BE2C (cell line): Measurements from ENCODE around the gene SFT2D3.
"Not testable (repeated sequence)": the region's sequence is repeated elsewhere in the genome, so short reads cannot be mapped to it uniquely, and the experiment has no call there.

Experiments
- DNase-seq: peaks from one replicate; pipeline ENCODE4 v3.0.0-alpha.2; 2020
- H3K27me3 ChIP-seq: fragments of 250-450 bp; sonication (Bioruptor Pico); 2 replicates; pipeline ENCODE4 v1.5.1; 2020; ENCODE audit warnings: mild to moderate bottlenecking
- H3K36me3 ChIP-seq: fragments of 250-450 bp; sonication (Bioruptor Pico); 2 replicates; pipeline ENCODE4 v1.5.1; 2020; ENCODE audit warnings: mild to moderate bottlenecking
- H3K4me1 ChIP-seq: fragments of 250-450 bp; sonication (Bioruptor Pico); 2 replicates; pipeline ENCODE4 v1.5.1; 2020
- H3K4me3 ChIP-seq: 2 replicates; pipeline ENCODE4 v1.5.1; 2011; ENCODE audit warnings: low read depth, low read length
- H3K9me3 ChIP-seq: fragments of 250-450 bp; sonication (Bioruptor Pico); 2 replicates; pipeline ENCODE4 v1.5.1; 2020
- CTCF ChIP-seq: IDR thresholded peaks from 2 replicates; pipeline ENCODE4 v1.5.1; 2012; ENCODE audit warnings: mild to moderate bottlenecking, low read depth, low read length

The SFT2D3 gene

GRCh38 chr2:127739800-127740199 lies 38.5 kb downstream of the SFT2D3 start:
- Histone ChIP-seq H3K9me3 (no peaks in the 10 kb centered on the region), H3K4me1 (no peaks in the 10 kb centered on the region), H3K27me3 (no peaks in the 10 kb centered on the region), H3K36me3 (no peaks in the 10 kb centered on the region; the same call in 1 of the 2 replicates), H3K4me3 (no peak overlapping the region)
- TF ChIP-seq CTCF, result no peak
- no peak for DNase-seq

- H3K27me3 ChIP-seq, result no peaks in the 10 kb centered on the region
- H3K9me3 ChIP-seq, result no peaks in the 10 kb centered on the region
- TF ChIP-seq CTCF, result no peak
- no peak overlapping the region for H3K4me3 ChIP-seq
- no peaks in the 10 kb centered on the region for H3K4me1 ChIP-seq
- H3K36me3 ChIP-seq, result no peaks in the 10 kb centered on the region; the same call in 1 of the 2 replicates
- no peak for DNase-seq
Observed at GRCh38 chr2:127740665-127741288, 39.5 kb downstream of the SFT2D3 start.

- H3K4me1 ChIP-seq, result no peaks in the 10 kb centered on the region
- no peak for DNase-seq
- H3K4me3 ChIP-seq, result no peak overlapping the region
- H3K36me3 ChIP-seq, result no peaks in the 10 kb centered on the region; the same call in 1 of the 2 replicates
- no peaks in the 10 kb centered on the region for H3K27me3 ChIP-seq
- no peak for TF ChIP-seq CTCF
- H3K9me3 ChIP-seq, result no peaks in the 10 kb centered on the region
Observed at GRCh38 chr2:127743477-127744026, 42.3 kb downstream of the SFT2D3 start.

GRCh38 chr2:127747621-127748020 lies 46.3 kb downstream of the SFT2D3 start:
- no peaks in the 10 kb centered on the region for H3K36me3 ChIP-seq
- H3K4me1 ChIP-seq, result no peaks in the 10 kb centered on the region
- DNase-seq, result no peak
- H3K4me3 ChIP-seq, result no peak overlapping the region
- H3K9me3 ChIP-seq, result no peaks in the 10 kb centered on the region
- no peak for TF ChIP-seq CTCF
- H3K27me3 ChIP-seq, result no peaks in the 10 kb centered on the region

- H3K9me3 ChIP-seq, H3K27me3 ChIP-seq, H3K36me3 ChIP-seq, DNase-seq, H3K4me1 ChIP-seq, H3K4me3 ChIP-seq: not testable (repeated sequence)
Observed at GRCh38 chr2:127749537-127749936, 48.2 kb downstream of the SFT2D3 start.

GRCh38 chr2:127753374-127753773 lies 52.1 kb downstream of the SFT2D3 start:
- Histone ChIP-seq H3K36me3 (no peaks in the 10 kb centered on the region), H3K9me3 (no peaks in the 10 kb centered on the region), H3K4me3 (no peak overlapping the region), H3K27me3 (no peaks in the 10 kb centered on the region), H3K4me1 (no peaks in the 10 kb centered on the region)
- DNase-seq, result no peak
- no peak for TF ChIP-seq CTCF
